Transverse colon (tissue), 4 donors: Measurements from ENCODE around the gene METTL17. TPM values are rescaled to one million over a fixed set of nuclear protein-coding genes. Genes with fewer than 3 reads are reported as not detected.
"Not testable (repeated sequence)": the region's sequence is repeated elsewhere in the genome, so short reads cannot be mapped to it uniquely, and the experiment has no call there.

Experiments
- DNase-seq: peaks from one replicate; pipeline ENCODE4 v3.0.0-alpha.2; 2019
- H3K27ac ChIP-seq, 4 donors: fragments of 200-600 bp; sonication (generic); 2 replicates each; pipeline ENCODE4 v1.5.1; 2016 to 2018; ENCODE audit warnings: inconsistent platforms in 4 of 4
- H3K27me3 ChIP-seq: fragments of 200-600 bp; sonication (generic); 2 replicates; pipeline ENCODE4 v1.5.1; 2017; ENCODE audit warnings: inconsistent platforms
- H3K36me3 ChIP-seq, 4 donors: fragments of 200-600 bp; sonication (generic); 2 replicates each; pipeline ENCODE4 v1.5.1; 2017 to 2019; ENCODE audit warnings: inconsistent platforms in 4 of 4
- H3K4me1 ChIP-seq, 4 donors: fragments of 200-600 bp; sonication (generic); 2 replicates each; pipeline ENCODE4 v1.5.1; 2017 to 2020; ENCODE audit warnings: inconsistent platforms in 4 of 4
- H3K4me3 ChIP-seq, 4 donors: fragments of 200-600 bp; sonication (generic); 1 replicate in 1 of 4; 2 replicates in 3 of 4; pipeline versions ENCODE4 v1.5.1 to v1.6.1; 2017 to 2019; ENCODE audit warnings: inconsistent platforms in 4 of 4
- H3K9me3 ChIP-seq, 2 donors: fragments of 200-600 bp; sonication (generic); 2 replicates each; pipeline ENCODE4 v1.5.1; 2017 to 2019; ENCODE audit warnings: inconsistent platforms in 2 of 2
- CTCF ChIP-seq, 5 experiments: fragments of 200-600 bp in 3 of 5; fragments of 450-650 bp in 2 of 5; sonication (generic) in 3 of 5; IDR thresholded peaks; 1 replicate in 2 of 5; 2 replicates in 3 of 5; pipeline ENCODE4 v1.5.1; 2016 to 2017; ENCODE audit warnings: antibody characterized with exemption in 5 of 5, inconsistent platforms in 3 of 5, mild to moderate bottlenecking in 2 of 5, moderate library complexity in 1 of 5
- EP300 ChIP-seq: sonication (generic); formaldehyde crosslinking; IDR thresholded peaks from one replicate; pipeline ENCODE4 v1.6.1; 2017; ENCODE audit warnings: antibody characterized with exemption, low read depth
- POLR2A ChIP-seq: fragments of 450-650 bp; IDR thresholded peaks from one replicate; pipeline ENCODE4 v1.6.1; 2016; ENCODE audit warnings: antibody characterized with exemption, mild to moderate bottlenecking, moderate library complexity
- POLR2AphosphoS5 ChIP-seq, 3 donors: sonication (generic); formaldehyde crosslinking; IDR thresholded peaks; one replicate each; pipeline ENCODE4 v1.6.1; 2016; ENCODE audit warnings: antibody characterized with exemption in 3 of 3
- WGBS, 2 donors: methylation state at CpG; one replicate each; pipeline ENCODE4 v1.1.5; 2018; ENCODE audit warnings: low coverage in 1 of 2; 5-methylcytosine and 5-hydroxymethylcytosine counted together
- in situ Hi-C, 4 donors: fragments of 200-750 bp; cut with MboI; loops; one replicate each; pipeline versions ENCODE4 v1.15.0 to v1.15.1; 2017; ENCODE audit warnings: low sequenced_read_pairs in 3 of 4, low pct_ligation_motif_present in 1 of 4, low pct_unique_long_range_greater_than_20kb in 1 of 4
- intact Hi-C: fragments of 100-400 bp; cut with DNase I; formaldehyde crosslinking; loops from one replicate; pipeline ENCODE4 v1.15.1; 2023; ENCODE audit warnings: low total_unique reads
- total RNA-seq, 4 donors: library from RNA; depleted of rRNA; stranded (reverse); fragments of >200 nt; gene quantifications; one replicate each; pipeline ENCODE4 v1.1.0, GENCODE V29; 2016

METTL17 gene
- total RNA-seq, 4 donors from 2014 or later: 74.8 to 124 (median 108) TPM

DNA sequence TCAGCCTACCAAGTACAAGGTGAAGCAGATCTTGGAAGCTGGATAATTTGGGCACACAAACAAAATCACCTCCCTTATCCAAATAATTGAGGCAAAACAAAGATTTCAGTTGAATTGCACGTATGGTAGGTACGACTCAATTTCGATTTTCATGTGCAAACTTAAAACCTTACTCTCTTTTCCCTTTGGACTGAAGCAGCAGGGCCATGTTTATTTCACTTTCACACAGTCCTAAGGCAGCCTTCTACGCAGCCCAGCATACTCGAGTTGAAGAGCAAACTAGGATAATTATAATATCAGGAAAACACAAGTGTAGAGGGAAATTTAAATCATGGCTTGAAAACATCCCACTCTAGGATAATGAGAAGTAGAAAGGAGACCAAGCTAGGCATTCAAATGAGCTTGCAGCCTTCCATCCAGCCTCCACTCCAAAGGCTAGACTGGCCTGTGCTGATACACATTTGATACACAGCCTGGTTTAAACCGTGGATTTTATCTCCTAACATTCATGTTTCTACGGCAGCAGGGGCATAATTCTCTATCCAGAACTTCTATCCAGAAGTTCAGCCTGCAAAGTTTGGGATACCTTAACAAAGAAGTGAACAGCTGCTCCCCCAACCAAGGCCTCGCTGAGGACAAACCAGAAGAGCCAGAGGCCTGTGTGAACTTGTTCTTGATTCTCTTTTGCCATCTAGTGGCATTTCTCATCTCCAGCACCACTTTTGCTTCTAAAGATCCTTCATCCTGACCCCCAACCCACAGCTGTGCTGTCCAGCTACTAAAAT, 50.0 kb downstream of the METTL17 start:
- peak; percentile 45 for DNase-seq
- 36 to 46% methylated on average over 8 of the region's 8 CpGs for WGBS, 2 donors
- intact Hi-C loops: loop anchor here (2.0 kb wide), 1 partner anchor 25 kb away; no protein-coding TSS in a partner anchor

GRCh38 chr14:21040370-21040925, 50.7 kb downstream of the METTL17 start:
- DNase-seq: no peak
- no peaks in the 10 kb centered on the region for H3K36me3 ChIP-seq
- no peak overlapping the region for H3K4me3 ChIP-seq
- no peaks in the 10 kb centered on the region for H3K9me3 ChIP-seq
- H3K4me1 ChIP-seq: peaks cover 28 to 43% (median 31%) of the 10 kb centered on the region in 4 donors
- in situ Hi-C loops: no loop called here
- 79 to 82% methylated on average over 6 to 8 of the region's 8 CpGs for WGBS, 2 donors
- peak overlapping the region in 1 of 4 donors; percentile 82 for H3K27ac ChIP-seq
- intact Hi-C loops: loop anchor here (2.0 kb wide), 1 partner anchor 26 kb away; no protein-coding TSS in a partner anchor
- TF ChIP-seq POLR2AphosphoS5 (IDR thresholded peaks at IDR 0.05): no peak
- no peak for TF ChIP-seq CTCF (IDR thresholded peaks at IDR 0.05)
- no peak for TF ChIP-seq EP300
- TF ChIP-seq POLR2A: no peak
- H3K27me3 ChIP-seq: no peaks in the 10 kb centered on the region

More for the DNA sequence above, 50.0 kb downstream of the METTL17 start:
- Histone ChIP-seq H3K36me3 (no peaks in the 10 kb centered on the region), H3K4me3 (no peak overlapping the region), H3K9me3 (no peaks in the 10 kb centered on the region), H3K27me3 (no peaks in the 10 kb centered on the region), H3K27ac (peak overlapping the region; percentile 75 to 83 (median 80)), H3K4me1 (peaks cover 28 to 43% (median 31%) of the 10 kb centered on the region in 4 donors)
- no peak for TF ChIP-seq EP300
- no peak for TF ChIP-seq POLR2AphosphoS5 (IDR thresholded peaks at IDR 0.05)
- TF ChIP-seq CTCF (IDR thresholded peaks at IDR 0.05): peak; percentile 59 to 75 (median 63)
- no peak for TF ChIP-seq POLR2A
- in situ Hi-C loops: no loop called here

- H3K4me1 ChIP-seq: peaks cover 28 to 43% (median 31%) of the 10 kb centered on the region in 4 donors
- H3K27me3 ChIP-seq, DNase-seq, H3K27ac ChIP-seq, H3K4me3 ChIP-seq, H3K36me3 ChIP-seq, H3K9me3 ChIP-seq, in situ Hi-C loops: not testable (repeated sequence)
- WGBS, 2 donors: 74% methylated on average over 3 of the region's 3 CpGs; no CpG with 5 or more reads in 1 of the 2 donors
- intact Hi-C loops: loop anchor here (2.0 kb wide), 1 partner anchor 26 kb away; no protein-coding TSS in a partner anchor
Measured at GRCh38 chr14:21040941-21041340, 51.2 kb downstream of the METTL17 start.

- no peak for DNase-seq
- WGBS, 2 donors: 67% methylated on average over 11 of the region's 11 CpGs; no CpG with 5 or more reads in 1 of the 2 donors
- H3K36me3 ChIP-seq: no peaks in the 10 kb centered on the region
- H3K4me1 ChIP-seq: peaks cover 28 to 43% (median 31%) of the 10 kb centered on the region in 4 donors
- peak within 1 kb of the TSS in 3 of 4 donors; percentile 49 to 71 (median 63) for H3K27ac ChIP-seq
- H3K9me3 ChIP-seq: no peaks in the 10 kb centered on the region
- TF ChIP-seq CTCF (IDR thresholded peaks at IDR 0.05): no peak
- no peak for TF ChIP-seq EP300
- TF ChIP-seq POLR2A: no peak
- TF ChIP-seq POLR2AphosphoS5 (IDR thresholded peaks at IDR 0.05): no peak
- H3K27me3 ChIP-seq: no peaks in the 10 kb centered on the region
- in situ Hi-C loops: no loop called here
- intact Hi-C loops: loop anchor here (2.0 kb wide), 1 partner anchor 27 kb away; no protein-coding TSS in a partner anchor
- H3K4me3 ChIP-seq: no peak within 1 kb of the TSS
Measured at GRCh38 chr14:21041676-21042433, 52.1 kb downstream of the METTL17 start, which contains the start of gene RNASE7. RNASE7 (plus strand) TSS chr14:21042362; CDS start chr14:21042993, 631 bp downstream.
